Colonic mucosa (tissue), 4 donors: ENCODE measurements around the gene CRELD2. TPM values are rescaled to one million over a fixed set of nuclear protein-coding genes. Genes with fewer than 3 reads are reported as not detected.

ENCODE experiments used
- DNase-seq: peaks from one replicate; pipeline ENCODE4 v3.0.0-alpha.2; 2020
- H3K27ac ChIP-seq: fragments of 200-600 bp; one replicate; pipeline ENCODE4 v1.8.0; 2021
- H3K27me3 ChIP-seq: fragments of 200-600 bp; one replicate; pipeline ENCODE4 v1.8.0; 2021
- H3K36me3 ChIP-seq: fragments of 200-600 bp; one replicate; pipeline ENCODE4 v1.8.0; 2021
- H3K4me1 ChIP-seq: fragments of 200-600 bp; one replicate; pipeline ENCODE4 v1.8.0; 2021; ENCODE audit warnings: mild to moderate bottlenecking
- H3K4me3 ChIP-seq: fragments of 200-600 bp; one replicate; pipeline ENCODE4 v1.8.0; 2021
- H3K9ac ChIP-seq, 2 donors: one replicate each; pipeline ENCODE4 v1.7.0; 2013; ENCODE audit warnings: control low read depth in 2 of 2, low read depth in 2 of 2, low read length in 2 of 2
- H3K9me3 ChIP-seq: fragments of 200-600 bp; one replicate; pipeline ENCODE4 v1.8.0; 2021
- CTCF ChIP-seq: fragments of 200-600 bp; IDR thresholded peaks from one replicate; pipeline ENCODE4 v1.8.0; 2022; ENCODE audit warnings: antibody characterized with exemption, mild to moderate bottlenecking
- intact Hi-C: fragments of 100-400 bp; cut with DNase I; formaldehyde crosslinking; loops from one replicate; pipeline ENCODE4 v1.14.1; 2022
- total RNA-seq, 2 donors: library from RNA; stranded (reverse); fragmentation: NEBNext Ultra II Directional in 1 of 2; extraction: Animal tissue kit (Norgen Biotek cat#: 25700) in 1 of 2; gene quantifications; one replicate each; pipeline ENCODE4 v1.2.1, GENCODE V29; 2021
- donor health status: healthy.
- donor health status: DM: no; HTN: no; CAD: no.
- donor health status: DM: no; HTN: no; CAD: no.

The CRELD2 gene
- total RNA-seq, 2 donors from 2014 or later = 43.6 to 133 TPM

- Histone ChIP-seq H3K4me1 (no peaks in the 10 kb centered on the region), H3K9me3 (no peaks in the 10 kb centered on the region), H3K27ac (no peak overlapping the region), H3K4me3 (no peak overlapping the region), H3K36me3 (no peaks in the 10 kb centered on the region), H3K9ac (no peak overlapping the region), H3K27me3 (no peaks in the 10 kb centered on the region)
- TF ChIP-seq CTCF = no peak
- intact Hi-C loops = no loop called here
- no peak for DNase-seq
Measured at GRCh38 chr22:49896201-49896600, 22.2 kb upstream of the CRELD2 start.

GRCh38 chr22:49897015-49897684 lies 21.3 kb upstream of the CRELD2 start:
- no peaks in the 10 kb centered on the region for H3K9me3 ChIP-seq
- H3K4me3 ChIP-seq = no peak overlapping the region
- no peaks in the 10 kb centered on the region for H3K4me1 ChIP-seq
- no peak for TF ChIP-seq CTCF
- no peak overlapping the region for H3K9ac ChIP-seq
- no peaks in the 10 kb centered on the region for H3K36me3 ChIP-seq
- H3K27me3 ChIP-seq = no peaks in the 10 kb centered on the region
- no peak overlapping the region for H3K27ac ChIP-seq
- intact Hi-C loops = no loop called here
- DNase-seq = no peak

- H3K4me1 ChIP-seq = no peaks in the 10 kb centered on the region
- intact Hi-C loops = no loop called here
- no peak overlapping the region for H3K27ac ChIP-seq
- no peak overlapping the region for H3K4me3 ChIP-seq
- no peak for TF ChIP-seq CTCF
- no peaks in the 10 kb centered on the region for H3K27me3 ChIP-seq
- H3K9me3 ChIP-seq = no peaks in the 10 kb centered on the region
- H3K36me3 ChIP-seq = no peaks in the 10 kb centered on the region
- DNase-seq = no peak
- no peak overlapping the region for H3K9ac ChIP-seq
Measured at GRCh38 chr22:49899530-49899929, 18.9 kb upstream of the CRELD2 start.

- Histone ChIP-seq H3K4me3 (no peak overlapping the region), H3K27me3 (no peaks in the 10 kb centered on the region), H3K9me3 (no peaks in the 10 kb centered on the region), H3K36me3 (no peaks in the 10 kb centered on the region), H3K9ac (no peak overlapping the region), H3K4me1 (no peaks in the 10 kb centered on the region), H3K27ac (no peak overlapping the region)
- TF ChIP-seq CTCF = no peak
- intact Hi-C loops = no loop called here
- DNase-seq = no peak
Measured at GRCh38 chr22:49900441-49901230, 17.8 kb upstream of the CRELD2 start.

GRCh38 chr22:49901457-49901856 lies 17.0 kb upstream of the CRELD2 start:
- no peak overlapping the region for H3K27ac ChIP-seq
- no peak overlapping the region for H3K9ac ChIP-seq
- TF ChIP-seq CTCF = no peak
- H3K4me3 ChIP-seq = no peak overlapping the region
- DNase-seq = no peak
- intact Hi-C loops = no loop called here
- no peaks in the 10 kb centered on the region for H3K27me3 ChIP-seq
- no peaks in the 10 kb centered on the region for H3K36me3 ChIP-seq
- H3K9me3 ChIP-seq = no peaks in the 10 kb centered on the region
- H3K4me1 ChIP-seq = no peaks in the 10 kb centered on the region
